Neural progenitor cell (in vitro differentiated cells): ENCODE results near the gene GXYLT1.

Experiments used
- CTCF ChIP-seq: fragments of 200-600 bp; sonication (generic); IDR thresholded peaks from 2 replicates; pipeline ENCODE4 v1.5.1; 2017; ENCODE audit warnings: antibody characterized with exemption, mild to moderate bottlenecking
- EZH2 ChIP-seq: fragments of 200-600 bp; sonication (generic); IDR thresholded peaks from 2 replicates; pipeline ENCODE4 v1.6.1; 2017; ENCODE audit warnings: antibody characterized with exemption, mild to moderate bottlenecking, moderate library complexity
- EZH2phosphoT487 ChIP-seq: fragments of 200-600 bp; sonication (generic); IDR thresholded peaks from 2 replicates; pipeline ENCODE4 v1.6.1; 2017; ENCODE audit warnings: antibody characterized with exemption

GRCh38 chr12:42180990-42181596 lies 36.4 kb upstream of the GXYLT1 start:
- TF ChIP-seq CTCF (no peak), EZH2 (no peak), EZH2phosphoT487 (no peak)
